ENCODE results near the gene ALPL.

Gene ALPL

DNA sequence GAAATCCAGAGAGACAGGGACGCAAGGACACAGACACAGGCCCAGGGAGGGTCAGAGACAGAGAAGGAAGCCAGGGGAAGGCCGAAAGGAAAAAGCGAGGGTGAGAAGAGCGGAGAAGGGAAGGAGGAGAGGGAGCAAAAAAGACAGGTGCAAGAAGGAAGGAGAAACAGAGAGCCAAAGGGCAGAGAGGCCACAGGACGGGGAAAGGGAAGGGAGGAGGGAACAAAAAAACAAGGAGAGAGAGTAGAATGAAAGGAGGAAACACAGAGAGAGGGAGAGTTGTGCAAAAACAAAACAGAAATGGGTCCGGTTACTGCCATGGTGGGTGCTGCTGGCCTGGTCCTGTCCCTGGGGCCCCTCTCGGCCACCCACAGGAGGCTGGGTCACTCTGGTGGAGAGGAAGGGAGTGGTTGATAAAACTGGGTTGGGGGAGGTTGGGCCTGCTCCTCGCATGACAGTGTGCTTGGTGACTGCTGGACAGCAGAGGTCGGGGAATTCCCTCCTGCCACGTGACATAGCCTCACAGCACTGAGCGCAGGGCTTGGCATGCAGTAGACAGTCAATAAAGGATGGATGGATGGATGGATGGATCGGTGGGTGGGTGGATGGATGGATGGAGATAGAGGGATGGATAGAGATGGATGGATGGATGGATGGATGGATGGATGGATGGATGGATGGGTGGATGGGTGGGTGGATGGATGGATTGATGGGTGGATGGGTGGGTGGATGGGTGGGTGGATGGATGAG lies 95.2 kb downstream of the ALPL start:
- no peak for DNase-seq

DNA sequence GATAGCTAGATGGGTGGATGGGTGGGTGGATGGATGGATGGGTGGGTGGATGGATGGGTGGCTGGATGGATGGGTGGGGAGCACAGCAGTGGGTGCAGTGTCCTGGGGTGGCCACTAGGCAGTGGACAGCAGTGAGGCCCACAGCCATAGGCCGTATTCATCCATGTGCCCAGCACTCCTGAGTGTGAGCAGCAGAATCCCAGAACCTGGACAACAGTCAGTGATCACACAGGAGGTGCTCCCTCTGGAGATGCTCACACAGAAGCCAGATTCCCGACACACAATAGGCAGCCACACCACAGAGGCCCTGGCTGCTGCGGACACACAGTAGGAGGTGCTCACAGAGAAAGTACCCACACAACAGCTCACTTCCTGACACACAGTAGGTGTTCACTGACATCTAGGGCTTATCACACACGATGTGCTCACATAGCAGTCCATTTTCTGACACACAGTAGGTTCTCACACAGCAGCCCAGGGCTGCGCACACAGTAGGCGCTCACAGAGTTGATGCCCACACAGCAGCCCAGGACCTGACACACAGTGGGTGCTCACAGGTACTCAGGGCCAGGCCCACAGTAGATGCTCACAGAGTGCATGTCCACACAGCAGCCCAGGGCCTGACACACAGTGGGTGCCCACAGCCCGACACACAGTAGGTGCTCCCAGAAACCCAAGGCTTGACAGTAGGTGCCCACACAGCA lies 95.9 kb downstream of the ALPL start:
- no peak for DNase-seq

DNA sequence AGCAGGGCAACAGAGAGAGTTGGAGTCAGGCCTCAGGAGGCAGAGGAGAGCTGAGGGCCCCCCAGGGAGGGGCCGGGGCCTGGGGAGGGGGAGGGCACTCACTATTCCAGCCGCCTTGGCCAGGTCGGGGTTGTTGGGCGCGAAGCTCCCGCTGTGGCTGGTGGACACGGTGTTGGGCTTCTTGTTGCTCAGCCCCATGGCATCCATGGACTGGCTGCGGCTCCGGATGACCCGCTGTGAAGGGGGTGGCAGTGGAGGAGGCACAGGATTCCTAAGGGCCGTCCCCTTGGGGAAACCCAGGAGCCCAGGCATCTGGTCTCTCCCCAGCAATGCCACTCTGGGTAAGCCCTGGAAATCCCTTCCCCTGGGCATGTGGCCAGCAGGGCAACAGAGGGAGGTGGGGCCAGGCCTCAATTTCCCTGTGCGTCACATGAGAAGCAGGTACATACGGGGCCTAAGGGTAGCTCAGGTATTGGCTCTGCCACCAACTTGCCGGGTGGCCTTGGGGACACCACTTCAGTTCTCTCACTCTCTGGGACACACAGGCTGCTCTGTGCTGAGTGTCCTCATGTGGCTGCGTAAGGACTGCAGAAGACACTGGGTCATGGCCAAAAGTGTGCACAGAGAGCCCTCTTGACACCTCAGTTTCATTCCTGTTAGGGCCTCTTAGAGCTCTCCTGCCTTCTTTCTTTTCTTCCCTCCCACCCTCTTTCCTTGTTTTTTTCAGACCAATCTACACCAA lies 96.9 kb downstream of the ALPL start:
- no peak for DNase-seq

DNA sequence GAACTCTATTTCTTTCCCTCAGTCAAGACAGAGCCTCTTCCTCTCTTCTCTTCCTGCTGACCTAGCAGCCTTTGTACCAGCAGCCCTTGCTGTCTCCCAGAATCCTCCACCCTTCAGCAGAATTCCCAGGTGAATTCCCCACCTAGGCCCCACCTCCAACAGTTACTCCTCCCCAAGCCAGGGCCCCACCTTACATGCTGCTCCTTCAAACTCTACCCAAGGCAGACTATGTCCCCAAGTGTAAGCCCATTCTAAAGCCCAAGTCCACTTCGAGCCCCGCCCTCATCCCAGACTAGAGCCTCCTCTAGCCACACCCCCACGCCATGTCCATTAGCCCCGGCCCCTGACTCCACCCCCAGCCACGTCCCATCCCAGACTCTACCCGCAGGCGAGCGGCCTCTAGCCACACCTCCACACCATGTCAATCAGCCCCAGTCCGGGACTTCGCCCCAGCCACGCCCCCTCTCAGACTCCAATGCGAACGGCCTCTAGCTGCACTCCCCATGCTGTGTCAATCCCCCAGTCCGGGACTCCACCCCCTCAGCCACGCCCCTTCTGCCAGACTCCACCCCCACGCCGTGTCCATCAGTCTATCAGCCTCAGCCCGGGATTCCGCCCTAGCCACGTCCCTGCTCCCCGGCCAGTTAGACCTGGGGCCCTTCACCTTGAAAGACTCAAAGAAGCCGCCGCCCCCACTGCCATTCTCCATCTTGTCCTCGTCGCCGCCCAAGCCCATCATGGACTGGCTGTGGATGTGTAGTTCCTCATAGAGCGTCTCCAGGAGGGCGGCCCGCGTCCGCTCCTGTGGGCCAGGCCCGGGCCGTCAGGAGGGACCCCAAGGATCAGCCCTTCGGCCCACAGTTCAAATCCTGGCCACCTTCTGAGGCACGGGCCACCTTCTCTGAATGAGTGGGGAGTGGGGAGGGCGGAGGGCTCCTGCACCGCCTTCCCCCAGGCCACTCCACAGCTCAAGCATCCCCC lies 98.6 kb downstream of the ALPL start:
- no peak for DNase-seq

DNA sequence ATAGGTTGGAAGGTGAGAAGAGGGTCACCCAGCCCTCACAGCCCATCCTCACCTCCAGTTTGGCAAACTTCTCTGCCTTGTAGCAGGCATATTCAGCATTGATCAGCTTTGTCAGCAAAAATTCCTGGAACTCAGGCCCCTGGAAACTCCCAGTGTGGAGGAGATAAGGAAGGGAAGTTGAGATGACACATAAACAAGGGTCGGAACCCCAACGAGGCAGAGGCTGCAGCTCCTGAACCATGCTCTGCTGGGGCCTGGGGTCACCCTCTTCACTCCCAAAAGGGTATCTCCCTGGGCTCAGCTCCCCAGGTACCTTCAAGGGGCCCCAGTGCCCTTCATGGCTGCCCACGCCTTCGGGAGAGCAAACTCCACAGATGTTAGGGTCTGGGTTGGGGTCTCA lies 99.6 kb downstream of the ALPL start:
- DNase-seq = no peak

DNA sequence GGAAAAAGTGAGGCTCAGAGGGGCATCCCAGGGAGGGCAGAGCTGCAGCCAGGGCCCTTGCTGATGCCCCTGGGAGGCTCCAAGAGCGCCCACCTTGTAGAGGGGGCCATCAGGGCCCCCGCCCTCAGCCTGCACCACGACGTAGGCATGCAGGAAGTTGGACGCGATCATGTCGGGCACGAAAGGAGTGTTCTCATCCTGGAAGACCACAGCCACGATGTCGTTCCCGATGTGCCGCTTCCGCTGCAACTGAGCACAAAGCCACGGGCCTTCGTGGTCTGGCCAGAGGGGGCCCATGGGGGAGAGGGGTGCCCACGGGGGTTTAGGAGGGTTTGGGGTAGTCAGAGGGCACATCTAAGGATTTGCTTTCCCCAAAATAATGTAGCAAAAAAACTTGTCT lies 100.8 kb downstream of the ALPL start:
- DNase-seq = no peak

DNA sequence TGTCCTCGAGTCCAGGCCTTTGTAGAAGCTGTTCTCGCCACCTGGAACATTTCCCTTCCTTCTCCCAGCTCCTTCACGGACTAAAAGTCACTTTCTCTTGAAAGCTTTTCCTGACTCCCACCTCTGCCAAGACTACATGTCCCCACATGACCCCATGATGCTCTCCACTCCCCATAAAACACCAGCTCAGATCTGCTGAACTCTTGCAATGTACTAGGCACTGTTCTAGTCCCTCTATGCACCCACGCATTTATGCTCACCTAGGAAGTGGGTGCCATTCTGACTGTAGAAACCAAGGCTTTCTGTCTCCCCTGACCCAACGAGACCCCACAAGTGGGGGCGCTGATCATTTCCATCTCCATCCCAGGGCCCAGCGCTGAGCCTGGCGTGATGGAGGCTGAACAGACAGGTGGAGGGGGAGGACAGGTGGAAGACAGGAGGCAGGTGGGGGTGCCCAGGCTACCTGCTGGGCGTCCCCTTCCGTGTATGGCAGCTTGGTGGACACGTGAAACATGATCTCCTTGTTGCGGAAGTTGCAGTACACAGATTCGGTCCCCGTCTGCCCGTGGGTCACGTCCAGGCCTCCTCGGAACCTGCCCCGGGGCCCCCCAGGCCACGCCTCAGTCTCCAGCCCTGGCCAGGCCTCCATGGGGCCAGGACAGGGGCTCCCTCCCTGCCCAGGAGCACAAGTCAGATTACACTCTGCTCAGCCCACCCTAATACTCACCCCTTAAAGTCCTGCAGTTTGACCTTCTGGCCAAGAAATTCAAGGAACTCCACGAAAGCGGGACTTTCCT lies 102.0 kb downstream of the ALPL start:
- no peak for DNase-seq

DNA sequence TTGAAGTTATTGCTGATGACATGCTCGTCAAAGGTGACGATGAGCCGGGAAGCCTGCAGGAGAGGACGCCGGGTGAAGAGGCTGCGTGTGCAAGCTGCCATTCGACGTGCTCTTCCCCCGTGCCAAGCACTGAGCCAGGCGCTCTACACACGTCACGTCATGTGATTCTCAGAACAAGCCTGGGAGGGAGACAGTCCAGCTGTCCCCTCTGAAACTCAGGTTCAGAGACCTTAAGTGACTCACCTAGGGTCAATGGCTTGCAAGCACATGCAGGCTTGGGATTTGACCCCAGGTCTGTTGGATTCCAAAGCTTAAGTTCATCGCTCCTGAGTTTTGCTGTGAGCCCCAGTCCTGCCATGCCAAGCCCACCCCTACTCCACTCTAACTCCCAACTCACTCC lies 102.8 kb downstream of the ALPL start:
- no peak for DNase-seq

DNA sequence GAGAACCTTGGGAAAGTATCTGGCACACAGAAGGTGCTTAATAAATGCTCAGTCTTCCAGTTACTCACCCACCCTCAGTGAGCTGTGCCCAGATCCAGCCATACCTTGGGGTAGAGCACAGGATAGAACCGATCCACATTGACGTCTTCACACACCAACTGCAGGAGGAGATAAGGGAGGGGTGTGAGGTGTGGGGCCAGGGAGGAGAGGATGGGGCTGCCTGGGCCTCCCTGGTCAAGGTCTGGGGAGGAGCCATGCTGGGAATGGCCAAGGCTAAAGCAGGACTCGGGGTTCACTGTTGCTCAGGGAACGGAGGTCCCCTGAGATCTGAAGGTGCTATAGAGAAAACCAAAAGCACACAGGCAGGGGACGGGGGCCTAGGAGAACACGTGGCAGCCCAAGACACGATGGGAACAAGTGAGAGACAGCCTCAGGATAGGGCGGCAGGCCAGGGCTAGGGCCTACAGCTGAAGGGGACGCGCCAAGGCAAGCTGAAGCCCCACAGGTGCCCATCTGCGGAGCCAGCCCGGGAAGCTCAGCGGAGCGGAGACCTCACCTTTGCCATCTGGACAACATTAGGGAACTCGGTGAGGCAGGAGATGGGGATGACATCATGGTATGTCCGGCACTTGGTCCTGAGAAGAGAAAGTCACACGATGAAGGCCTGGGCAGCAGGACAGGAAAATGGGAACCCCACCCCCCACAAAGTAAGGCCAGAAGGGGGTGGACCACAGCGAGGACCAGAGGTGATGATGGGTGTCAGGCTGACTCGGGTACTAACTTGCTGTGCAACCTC lies 104.0 kb downstream of the ALPL start:
- no peak for DNase-seq

DNA sequence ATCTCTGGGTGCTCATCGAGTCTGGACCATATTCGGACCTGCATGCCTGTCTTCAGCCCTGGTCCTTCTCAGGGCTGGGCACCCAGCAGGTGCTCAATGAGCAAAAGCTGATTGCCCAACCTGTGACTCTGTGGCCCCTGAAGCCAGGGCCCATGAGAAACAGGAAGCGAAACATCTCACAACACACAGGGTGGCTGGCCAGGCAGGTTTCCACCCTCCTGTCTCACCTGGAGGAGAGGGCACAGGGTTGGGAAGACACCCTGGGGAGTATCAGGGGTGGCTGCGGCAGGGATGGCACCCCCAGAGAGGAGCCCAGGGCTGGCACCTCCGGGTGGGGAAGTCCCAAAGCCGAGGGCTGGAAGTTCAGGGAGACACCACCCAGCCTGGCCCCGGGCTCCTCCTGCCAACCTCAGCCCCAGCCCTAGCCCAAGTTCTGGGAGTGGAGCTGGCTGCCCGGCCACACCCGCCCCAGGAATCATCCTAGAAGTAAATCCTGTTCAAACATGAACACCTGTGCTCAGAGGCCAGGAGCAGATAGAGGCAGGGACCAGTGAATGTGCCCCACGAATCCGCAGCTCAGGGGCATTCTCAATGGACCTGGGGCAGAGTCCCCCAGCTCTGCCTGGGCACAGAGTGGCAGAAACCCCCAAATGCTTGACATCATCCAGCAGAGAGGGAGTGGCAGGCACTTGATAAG lies 105.3 kb downstream of the ALPL start:
- no peak for DNase-seq

DNA sequence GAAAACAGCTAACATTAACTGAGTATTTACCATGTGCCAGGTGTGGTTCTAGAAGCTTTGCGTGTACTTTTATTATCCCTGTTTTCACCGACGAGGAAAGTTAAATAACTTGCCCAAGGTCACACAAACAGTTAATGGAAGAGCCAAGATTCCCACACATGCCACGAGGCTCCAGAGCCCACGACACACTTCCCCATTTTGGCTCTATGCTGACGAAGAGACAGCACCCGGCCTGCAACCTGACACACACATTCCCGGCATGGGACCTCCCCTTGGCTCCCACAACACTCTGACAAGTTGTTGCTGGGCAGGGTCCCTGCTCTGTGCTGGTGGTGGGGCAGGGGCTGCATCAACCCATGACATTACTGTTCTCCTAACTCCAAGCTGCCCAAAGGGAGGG lies 107.1 kb downstream of the ALPL start:
- DNase-seq = no peak

DNA sequence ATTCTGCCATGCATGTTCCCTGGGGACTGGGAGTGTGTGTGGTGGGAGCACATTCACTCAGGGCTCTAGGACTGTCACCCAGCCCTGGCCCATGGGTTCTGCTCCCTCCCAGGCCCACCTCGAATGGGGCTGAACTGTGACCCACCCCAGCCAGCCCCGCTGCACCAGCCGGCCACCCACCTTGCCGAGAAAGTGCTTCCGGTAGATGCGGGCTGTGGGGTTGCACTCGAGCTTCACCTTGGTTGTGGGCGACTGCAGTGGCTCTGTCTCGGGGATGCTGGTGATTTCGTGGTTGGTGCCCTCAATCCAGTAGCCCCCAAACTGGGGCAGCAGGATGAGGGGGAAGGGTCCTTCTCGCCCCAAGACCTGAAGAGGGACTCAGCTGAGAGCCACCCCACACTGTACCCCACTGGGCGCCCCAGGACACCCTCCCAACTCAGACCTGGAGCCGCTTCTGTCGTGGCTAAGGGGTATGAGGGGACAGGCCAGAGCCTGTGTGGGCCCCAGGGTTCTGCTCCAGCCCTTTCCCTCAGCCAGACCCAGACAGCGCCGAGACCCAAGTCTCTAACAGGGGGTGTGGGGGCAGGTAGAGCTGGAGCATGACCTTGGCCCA lies 108.0 kb downstream of the ALPL start:
- no peak for DNase-seq

DNA sequence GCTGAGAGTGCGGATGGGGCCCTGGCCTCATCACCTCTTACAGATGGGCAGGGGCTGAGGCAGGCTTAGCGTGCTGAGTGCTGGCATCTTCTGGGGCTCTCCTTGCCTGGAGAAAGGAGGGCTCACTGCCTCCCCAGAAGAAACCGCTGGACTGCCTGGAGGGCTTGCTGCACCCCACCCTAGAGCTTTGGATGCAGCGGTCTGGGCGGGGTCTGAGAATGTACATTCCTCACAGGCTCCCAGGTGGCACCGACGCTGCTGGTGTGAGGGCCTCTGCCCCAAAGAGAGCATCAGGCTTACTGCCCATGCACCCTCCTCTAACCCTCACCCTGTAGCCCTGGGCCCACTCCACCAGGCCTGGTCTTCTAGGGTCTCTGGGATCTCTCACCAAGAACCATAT lies 108.8 kb downstream of the ALPL start:
- DNase-seq = no peak

DNA sequence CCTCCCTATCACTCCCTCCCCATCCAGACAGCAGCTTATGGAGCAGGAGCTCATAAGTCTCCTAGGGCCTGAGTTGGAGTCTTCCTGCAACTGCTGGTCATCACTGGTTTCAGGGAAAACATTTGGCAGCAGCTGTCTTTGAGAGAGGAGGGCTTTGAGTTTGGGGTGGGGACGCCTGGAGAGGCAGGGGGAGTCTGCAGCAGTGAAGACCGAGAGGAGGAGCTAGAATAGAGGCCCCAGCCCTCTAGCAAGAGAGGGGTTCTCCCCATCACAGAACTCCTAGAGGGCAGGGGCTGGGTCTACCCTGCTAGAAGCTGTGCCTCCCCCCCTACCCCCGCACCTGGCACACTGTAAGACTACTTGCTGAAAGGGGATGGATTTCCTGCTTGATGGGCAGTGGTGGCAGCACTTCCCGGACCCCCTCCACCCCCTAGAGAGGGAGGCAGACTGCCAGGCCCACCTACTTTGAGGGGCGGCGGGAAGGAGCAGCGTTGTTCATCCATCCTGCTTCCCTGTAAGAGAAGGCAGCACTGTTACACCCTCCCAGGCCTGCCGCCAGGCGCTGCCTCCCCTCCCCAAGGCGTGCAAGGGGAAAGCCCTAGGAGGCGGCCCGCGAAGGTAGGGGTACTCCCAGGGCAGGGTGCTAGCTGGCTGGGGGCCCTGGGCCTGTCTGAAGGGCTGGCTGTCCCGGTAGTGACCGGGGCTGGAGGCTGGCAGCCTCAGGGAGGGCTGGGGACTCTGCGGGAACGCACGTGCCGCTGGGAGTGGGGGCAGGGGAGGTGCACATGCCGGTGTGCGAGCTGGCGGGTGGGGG lies 109.5 kb downstream of the ALPL start:
- DNase-seq = no peak

DNA sequence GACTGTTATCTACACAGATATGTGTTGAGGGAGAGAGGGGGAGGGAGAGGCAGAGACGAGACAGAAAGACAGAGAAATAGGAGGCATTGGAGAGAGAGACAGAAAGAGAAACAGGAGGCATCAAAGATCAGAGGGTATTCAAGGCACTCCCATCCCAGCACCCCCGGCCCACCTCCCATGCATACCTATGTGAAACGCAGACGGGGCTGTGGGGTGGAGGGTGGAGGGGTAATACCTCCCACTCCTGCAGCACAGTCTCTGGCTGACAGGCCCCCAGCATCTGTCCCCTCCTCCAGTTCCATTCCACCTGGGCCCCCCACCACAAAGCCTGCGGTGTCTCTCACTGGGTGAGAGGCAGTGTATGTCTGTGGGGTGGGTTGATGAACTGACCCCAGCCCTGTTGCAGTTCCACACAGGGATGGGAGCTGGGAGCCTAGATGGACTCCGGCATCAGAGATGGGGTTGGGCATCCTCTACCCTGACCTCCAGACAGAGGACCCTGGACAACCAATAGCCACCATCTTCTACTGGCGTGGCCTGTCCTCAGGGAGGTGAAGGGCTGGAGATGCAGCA lies 110.2 kb downstream of the ALPL start:
- no peak for DNase-seq

DNA sequence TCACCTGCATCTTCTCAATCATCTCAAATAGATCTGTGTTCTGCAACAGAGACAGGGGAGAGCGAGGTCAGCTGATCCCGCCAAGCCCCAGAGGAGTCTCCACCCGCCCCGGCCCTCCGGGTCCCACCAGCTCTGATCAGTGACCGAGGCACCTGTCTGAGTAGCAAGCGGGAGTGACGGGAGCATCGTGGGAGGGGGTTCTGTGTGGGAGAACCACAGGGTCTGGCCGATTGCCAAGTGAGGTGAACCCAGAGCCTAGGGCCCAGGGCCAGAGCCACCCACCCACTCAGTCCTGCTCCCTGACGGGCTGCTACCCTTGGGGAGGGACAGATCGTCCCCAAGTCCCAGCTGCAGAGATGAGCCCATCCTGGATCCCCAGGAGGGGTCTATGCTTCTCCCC lies 110.8 kb downstream of the ALPL start:
- no peak for DNase-seq

DNA sequence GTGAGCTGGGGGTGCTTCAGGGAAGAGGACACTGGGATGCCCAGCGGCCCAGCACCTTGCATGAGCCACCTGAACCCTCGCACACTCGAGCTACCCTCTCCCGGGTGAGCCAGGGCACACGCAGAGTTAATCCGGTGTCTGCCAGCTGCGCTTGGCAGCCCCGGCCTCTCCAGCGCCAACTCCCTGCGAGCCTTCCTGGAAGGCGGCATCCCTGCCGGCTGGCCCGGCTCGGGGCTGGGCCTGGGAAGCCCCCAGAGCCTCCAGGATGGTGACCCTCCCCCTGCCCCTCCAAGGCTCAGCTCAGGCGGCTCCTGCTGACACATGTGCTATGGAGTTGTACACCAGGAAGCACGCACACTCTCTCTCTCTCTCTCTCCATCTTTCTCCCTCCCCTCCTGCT lies 111.3 kb downstream of the ALPL start:
- no peak for DNase-seq

DNA sequence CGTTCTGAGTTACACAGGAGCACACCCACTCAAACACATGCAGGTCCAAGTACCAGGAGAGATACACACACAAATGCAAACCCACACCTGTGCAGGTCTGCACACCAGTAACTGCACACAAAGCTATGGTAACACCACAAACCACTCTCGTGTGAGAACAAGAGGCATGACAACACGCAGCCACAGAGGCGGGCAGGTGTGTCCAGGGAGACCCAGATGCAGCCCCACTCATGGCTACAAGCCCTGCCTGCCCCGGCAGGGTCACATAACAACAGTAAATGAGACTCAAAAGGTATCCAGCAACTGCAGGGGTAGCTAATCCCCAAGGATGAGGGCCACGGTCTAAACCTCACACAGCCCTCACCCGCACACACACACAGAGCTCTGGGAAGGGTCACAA lies 111.8 kb downstream of the ALPL start:
- no peak for DNase-seq

Data from NCI-H2107 (cell line).